ENCODE measurements around the gene GNAS. TPM values are rescaled to one million over a fixed set of nuclear protein-coding genes. Genes with fewer than 3 reads are reported as not detected.

The GNAS gene
- total and polyA plus RNA-seq, 10 of the 15 experiments (the other 5 are each of a cell fraction or from before 2014, with no cell fraction given) = 209 to 950 (median 394) TPM

- RAD21 ChIA-PET (ENCODE audit: unreplicated experiment) = no interaction called here
- H3K79me2 ChIP-seq (ENCODE audit: control insufficient read depth, insufficient read depth, low read length) = no peaks in the 10 kb centered on the region
- no peak for ATAC-seq
- H3K9ac ChIP-seq (ENCODE audit: control insufficient read depth, insufficient read depth, low read length) = no peak overlapping the region
- FAIRE-seq = no peak
- DNase-seq (ENCODE audit: low read depth, low spot score) = no peak
- intact Hi-C loops (cut with micrococcal nuclease; ENCODE audit: unreplicated experiment) = no loop called here
- H3K9me3 ChIP-seq (replicated peaks; ENCODE audit: control insufficient read depth, insufficient read depth, low read length) = no peaks in the 10 kb centered on the region
- BruUV-seq (replicated peaks) = no TSS peak
- POLR2A ChIA-PET = no interaction called here
- no peak overlapping the region for H2AFZ ChIP-seq (ENCODE audit: control insufficient read depth, low read depth, low read length)
- no peaks in the 10 kb centered on the region; the same call in 1 of the 2 replicates for H4K20me1 ChIP-seq (ENCODE audit: control insufficient read depth, insufficient read depth)
- no peak overlapping the region for H3K4me3 ChIP-seq
- no peaks in the 10 kb centered on the region for H3K4me1 ChIP-seq (ENCODE audit: control insufficient read depth, insufficient read depth, low read length)
- WGBS (ENCODE audit: insufficient coverage, insufficient replicate concordance, low lambda C conversion rate, missing lambda C conversion rate) = 29% methylated on average over 19 of the region's 19 CpGs
- H3K27ac ChIP-seq (ENCODE audit: control insufficient read depth, insufficient read depth) = no peak overlapping the region
- in situ Hi-C loops (cut with MboI) = no loop called here
- no peaks in the 10 kb centered on the region; a peak in 2 of 4 replicates for H3K27me3 ChIP-seq (replicated peaks in 1 of 2; ENCODE audit: control insufficient read depth in 2 of 2, insufficient read depth in 2 of 2, low read length in 1 of 2)
- TF ChIP-seq RELB (IDR thresholded peaks at IDR 0.05; ENCODE audit: low read depth) = no peak
- H3K4me2 ChIP-seq (ENCODE audit: control insufficient read depth, insufficient read depth) = no peak overlapping the region
- CTCF ChIA-PET = interaction anchor here (0.6 kb wide), 1 partner anchor 412 kb away, joined by 3 read pairs; no protein-coding TSS in a partner anchor
- SMC1A ChIA-PET (ENCODE audit: uncharacterized antibody, unreplicated experiment) = interaction anchor here (0.9 kb wide), 1 partner anchor 27 kb away, joined by 3 read pairs; no protein-coding TSS in a partner anchor
- no peaks in the 10 kb centered on the region for H3K36me3 ChIP-seq (ENCODE audit: control insufficient read depth in 2 of 2, insufficient read depth in 2 of 2, low read length in 1 of 2)
Measured at GRCh38 chr20:58810116-58810878, 42.2 kb upstream of the GNAS start.

GRCh38 chr20:58810879-58811250 lies 41.7 kb upstream of the GNAS start:
- Histone ChIP-seq H3K36me3 (ENCODE audit: control insufficient read depth in 2 of 2, insufficient read depth in 2 of 2, low read length in 1 of 2) (no peaks in the 10 kb centered on the region), H3K27ac (ENCODE audit: control insufficient read depth, insufficient read depth) (no peak overlapping the region), H3K79me2 (ENCODE audit: control insufficient read depth, insufficient read depth, low read length) (no peaks in the 10 kb centered on the region), H3K9ac (ENCODE audit: control insufficient read depth, insufficient read depth, low read length) (no peak overlapping the region), H4K20me1 (ENCODE audit: control insufficient read depth, insufficient read depth) (no peaks in the 10 kb centered on the region; the same call in 1 of the 2 replicates), H3K4me1 (ENCODE audit: control insufficient read depth, insufficient read depth, low read length) (no peaks in the 10 kb centered on the region), H3K9me3 (replicated peaks; ENCODE audit: control insufficient read depth, insufficient read depth, low read length) (no peaks in the 10 kb centered on the region), H3K27me3 (replicated peaks in 1 of 2; ENCODE audit: control insufficient read depth in 2 of 2, insufficient read depth in 2 of 2, low read length in 1 of 2) (no peaks in the 10 kb centered on the region; a peak in 2 of 4 replicates), H2AFZ (ENCODE audit: control insufficient read depth, low read depth, low read length) (no peak overlapping the region), H3K4me2 (ENCODE audit: control insufficient read depth, insufficient read depth) (no peak overlapping the region), H3K4me3 (no peak overlapping the region)
- intact Hi-C loops (cut with micrococcal nuclease; ENCODE audit: unreplicated experiment) (no loop called here), in situ Hi-C loops (cut with MboI) (no loop called here)
- no peak for FAIRE-seq
- TF ChIP-seq DPF2 (IDR thresholded peaks at IDR 0.05) (no peak), ZNF207 (IDR thresholded peaks at IDR 0.05; ENCODE audit: borderline replicate concordance) (no peak), PKNOX1 (IDR thresholded peaks at IDR 0.05) (no peak), JUNB (IDR thresholded peaks at IDR 0.05) (no peak), MAX (IDR thresholded peaks at IDR 0.05; ENCODE audit: low read depth, low read length) (no peak), KDM1A (IDR thresholded peaks at IDR 0.05; ENCODE audit: borderline replicate concordance) (no peak), MEF2A (IDR thresholded peaks at IDR 0.05; ENCODE audit: insufficient read depth, low read depth, low read length) (no peak), BHLHE40 (IDR thresholded peaks at IDR 0.05; ENCODE audit: borderline replicate concordance in 1 of 2, low read depth in 2 of 2, low read length in 1 of 2) (no peak)
- ChIA-PET SMC1A (ENCODE audit: uncharacterized antibody, unreplicated experiment) (no interaction called here), RAD21 (ENCODE audit: unreplicated experiment) (no interaction called here), POLR2A (no interaction called here), CTCF (no interaction called here)
- no TSS peak for BruUV-seq (replicated peaks)
- DNase-seq (ENCODE audit: low read depth, low spot score) = no peak
- no peak for ATAC-seq
- 17% methylated on average over 10 of the region's 10 CpGs for WGBS (ENCODE audit: insufficient coverage, insufficient replicate concordance, low lambda C conversion rate, missing lambda C conversion rate)
